NCI-H146 treated with DMSO at 0.1 percent for 48 hours (cell line): Measurements from ENCODE around the gene LGALS12.
A peak's percentile ranks its signal among the peaks of the same experiment; 100 is the strongest.
"Not testable (repeated sequence)": the region's sequence is repeated elsewhere in the genome, so short reads cannot be mapped to it uniquely, and the experiment has no call there.

Experiments
- DNase-seq: peaks from one replicate; lab custom pipeline; 2025; ENCODE audit not compliant: unreplicated experiment; lab: John Stamatoyannopoulos, UW

The LGALS12 gene

DNA sequence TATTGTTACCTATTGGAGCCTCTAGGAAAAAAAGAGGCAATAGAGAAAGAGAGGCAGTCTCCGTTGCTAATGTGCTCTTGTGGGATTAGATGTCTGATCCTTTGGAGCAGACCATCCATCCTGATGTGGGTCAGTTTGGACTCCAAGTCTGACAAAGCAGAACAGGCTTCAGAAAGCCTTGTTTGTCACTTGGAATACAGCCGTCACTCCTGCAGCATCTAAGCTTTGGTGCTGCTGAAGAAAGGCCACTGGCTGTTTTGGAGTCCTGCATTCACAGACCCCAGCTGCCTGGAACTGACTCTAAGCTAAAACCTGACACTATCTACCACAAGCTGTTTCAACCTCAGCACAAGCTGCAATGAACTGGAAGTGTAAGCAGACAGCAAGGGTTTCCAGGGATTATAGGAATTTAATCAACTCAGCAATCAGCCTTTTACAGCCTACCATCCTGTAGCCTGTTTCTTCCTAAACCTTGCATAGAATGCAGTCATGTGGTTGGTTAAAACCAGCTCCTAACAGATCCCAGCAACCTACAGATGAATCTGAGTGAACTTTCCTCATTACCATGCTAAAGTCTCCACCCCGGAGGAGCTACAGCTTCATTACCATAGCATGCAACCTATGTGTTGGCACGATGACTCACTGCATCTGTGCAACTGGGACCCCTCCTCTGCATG, 27.1 kb downstream of the LGALS12 start:
- no peak for DNase-seq

DNA sequence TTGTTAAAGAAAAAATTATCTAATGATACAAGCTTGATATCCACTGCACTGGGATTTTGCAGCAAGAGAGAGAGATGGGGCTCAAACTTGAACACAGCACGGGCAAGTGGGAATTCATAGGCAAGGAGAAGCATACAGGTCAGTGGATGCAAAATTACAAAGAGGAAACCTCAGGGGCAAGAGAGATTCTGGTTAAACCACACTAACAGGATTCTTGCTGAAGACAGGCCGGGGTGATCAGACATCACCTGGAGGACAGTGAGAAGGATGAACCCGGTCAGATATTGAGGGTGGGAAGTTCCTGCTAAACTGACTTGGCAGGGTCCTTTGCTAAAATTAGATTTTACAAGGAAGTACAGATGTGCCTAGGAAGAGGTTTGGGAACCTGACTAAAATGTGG, 28.2 kb downstream of the LGALS12 start:
- no peak for DNase-seq

GRCh38 chr11:63534895-63535461, 29.1 kb downstream of the LGALS12 start:
- DNase-seq, result no peak

- DNase-seq, result no peak
These were observed 29.9 kb downstream of the LGALS12 start for GRCh38 chr11:63535734-63536133.

GRCh38 chr11:63536669-63537292, 30.9 kb downstream of the LGALS12 start, which contains the start of gene PLAAT4:
Gene PLAAT4, plus strand, starts transcription at chr11:63536808. Its CDS starts 61 bp downstream, at chr11:63536869.
- no peak for DNase-seq

DNA sequence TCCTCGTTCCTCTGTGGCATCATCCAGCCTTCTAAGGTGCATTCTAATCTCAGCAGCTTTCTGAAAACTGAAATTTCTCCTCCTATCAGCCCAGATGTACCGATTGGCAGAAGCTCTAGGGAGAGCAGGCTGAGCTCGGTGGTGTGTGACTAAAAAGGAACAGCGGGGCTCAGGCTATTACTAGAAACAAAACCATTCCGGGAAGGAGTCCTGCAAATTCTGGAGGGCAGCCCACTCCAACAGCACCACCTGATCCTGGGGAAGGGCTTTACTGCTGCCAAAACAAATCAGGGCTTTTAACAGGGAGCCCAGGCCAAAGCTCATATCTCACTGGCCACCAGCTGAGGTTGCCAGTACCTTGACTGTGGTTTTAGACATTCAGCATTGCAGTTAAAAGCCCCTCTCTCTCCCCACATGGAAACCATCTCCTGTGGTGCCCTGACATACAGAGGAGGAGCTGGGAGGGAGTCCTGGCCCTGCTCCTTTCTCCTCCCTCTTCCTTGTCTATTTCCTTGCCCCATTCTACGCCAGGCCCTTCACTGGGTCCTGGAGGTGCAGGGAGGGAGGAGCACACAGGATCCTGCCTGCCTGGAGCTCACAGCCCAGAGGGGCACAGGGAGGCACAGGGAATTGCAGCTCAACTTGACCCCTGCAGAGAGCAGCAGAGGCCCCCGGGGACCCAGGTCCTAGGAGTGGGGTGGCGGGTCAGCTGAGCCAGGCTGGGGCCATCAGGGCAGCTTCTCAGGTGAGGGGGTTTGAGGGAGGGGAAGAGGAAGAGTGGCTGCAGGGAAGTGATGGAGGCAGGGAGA, 31.6 kb downstream of the LGALS12 start:
- DNase-seq, result no peak

DNA sequence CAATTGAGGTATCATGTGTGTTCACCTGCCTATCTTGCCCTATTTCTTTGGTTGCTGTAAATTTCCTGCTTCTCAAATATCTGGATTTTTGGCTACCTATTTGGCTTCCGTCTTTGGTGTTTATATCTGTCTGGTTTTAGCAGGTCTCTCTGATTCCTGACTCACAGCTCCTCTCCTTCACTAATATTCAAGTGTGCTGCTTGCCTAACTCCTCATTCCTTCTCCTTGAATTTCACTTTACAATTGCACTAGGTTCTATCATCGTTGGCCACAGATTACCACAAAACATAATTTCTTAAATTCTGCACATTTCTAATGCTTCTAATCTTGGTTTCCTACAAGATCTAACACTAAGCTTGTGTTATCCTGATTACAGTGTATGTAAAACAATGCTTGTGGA, 36.6 kb downstream of the LGALS12 start:
- DNase-seq, result not testable (repeated sequence)

GRCh38 chr11:63543711-63544110, 37.8 kb downstream of the LGALS12 start:
- no peak for DNase-seq

GRCh38 chr11:63547061-63547460, 41.2 kb downstream of the LGALS12 start:
- no peak for DNase-seq

DNA sequence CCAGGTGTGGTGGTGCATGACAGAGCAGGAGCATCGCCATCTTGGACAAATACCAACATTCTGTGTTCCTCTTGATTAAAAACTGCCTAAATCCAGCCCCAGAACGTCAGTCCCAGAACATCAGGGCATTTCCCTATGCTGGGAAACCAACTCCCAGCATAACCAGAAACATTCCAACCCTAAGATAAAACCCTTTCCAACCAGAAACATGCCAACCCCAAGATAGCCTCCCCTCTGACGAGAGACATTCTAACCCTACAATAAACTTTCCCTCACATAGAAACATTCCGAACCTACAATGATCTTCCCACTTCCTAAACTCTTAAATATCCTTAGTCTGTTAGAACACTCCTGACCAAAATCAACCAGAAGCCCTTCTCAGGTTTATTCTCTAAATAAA, 42.3 kb downstream of the LGALS12 start:
- DNase-seq, result no peak

GRCh38 chr11:63549411-63549810, 43.5 kb downstream of the LGALS12 start:
- no peak for DNase-seq

DNA sequence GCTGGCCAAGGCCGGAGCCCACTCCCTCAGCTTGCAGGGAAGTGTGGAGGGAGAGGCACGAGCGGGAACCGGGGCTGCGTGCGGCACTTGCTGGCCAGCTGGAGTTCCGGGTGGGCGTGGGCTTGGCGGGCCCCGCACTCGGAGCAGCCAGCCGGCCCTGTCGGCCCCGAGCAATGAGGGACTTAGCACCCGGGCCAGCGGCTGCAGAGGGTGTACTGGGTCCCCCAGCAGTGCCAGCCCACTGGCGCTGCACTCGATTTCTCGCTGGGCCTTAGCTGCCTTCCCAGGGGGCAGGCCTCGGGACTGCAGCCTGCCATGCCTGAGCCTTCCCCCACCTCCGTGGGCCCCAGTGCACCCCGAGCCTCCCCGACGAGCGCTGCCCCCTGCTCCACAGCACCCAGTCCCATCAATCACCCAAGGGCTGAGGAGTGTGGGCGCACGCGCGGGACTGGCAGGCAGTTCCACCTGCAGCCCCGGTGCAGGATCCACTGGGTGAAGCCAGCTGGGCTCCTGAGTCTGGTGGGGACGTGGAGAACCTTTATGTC, 44.3 kb downstream of the LGALS12 start:
- DNase-seq, result not testable (repeated sequence)

- DNase-seq, result no peak
These were observed 45.4 kb downstream of the LGALS12 start for GRCh38 chr11:63551091-63551888.

DNA sequence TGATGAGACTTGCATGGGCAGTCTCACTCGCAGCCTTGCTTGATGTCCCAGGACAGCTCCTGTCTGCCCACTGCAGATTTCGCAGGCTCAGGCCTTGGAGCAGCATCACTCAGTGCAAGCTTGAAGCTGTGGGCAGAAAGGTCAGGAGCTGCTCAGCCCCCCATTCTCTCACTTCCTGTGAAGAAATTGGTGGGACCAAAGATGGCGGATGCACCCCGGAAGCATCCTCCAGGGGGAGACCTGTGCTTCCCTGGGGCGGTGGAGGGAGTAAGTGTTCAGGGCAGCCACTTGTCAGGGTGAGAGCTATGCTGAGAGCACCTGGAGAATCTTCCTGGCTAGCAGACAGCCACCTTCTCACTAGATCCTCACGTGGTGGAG, 46.0 kb downstream of the LGALS12 start:
- DNase-seq, result no peak

DNA sequence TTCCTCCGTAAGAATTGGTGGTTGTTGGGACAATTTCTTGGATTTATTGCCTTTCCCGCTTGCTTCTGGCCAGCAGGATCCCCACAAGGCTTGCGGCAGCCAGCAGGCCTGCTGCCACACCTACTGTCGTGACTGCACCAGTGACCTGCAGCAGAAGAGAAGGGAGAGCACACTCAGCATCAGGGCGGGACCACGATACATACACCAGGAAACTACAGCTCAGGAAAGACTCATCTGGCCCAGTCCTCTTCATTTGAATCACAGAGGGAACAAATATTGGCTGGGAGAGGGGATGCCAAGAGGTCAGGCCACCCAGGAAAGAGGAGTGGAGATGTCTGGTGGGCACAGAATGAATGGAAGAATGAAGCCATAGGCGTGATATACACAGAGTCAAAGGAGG, 47.0 kb downstream of the LGALS12 start:
- DNase-seq, result no peak

DNA sequence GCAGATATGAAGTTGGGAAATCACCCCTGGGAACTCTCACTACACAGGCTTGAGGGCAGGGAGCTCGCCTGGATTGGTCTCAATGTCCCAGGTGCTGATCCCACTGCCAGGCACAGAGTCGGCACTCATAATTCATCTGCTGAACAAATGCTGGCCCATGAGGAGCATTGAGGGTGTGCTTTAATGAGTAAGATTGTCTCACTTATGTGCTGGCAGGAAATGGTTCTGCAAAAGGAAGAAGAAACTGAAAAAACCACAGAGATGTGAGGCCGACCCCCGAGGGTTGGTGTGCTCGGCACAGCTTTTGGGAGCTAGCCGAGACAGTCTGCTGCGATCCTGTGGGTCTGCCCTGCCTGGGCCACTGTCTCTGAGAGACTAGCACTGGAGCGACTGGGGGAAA, 47.9 kb downstream of the LGALS12 start:
- no peak for DNase-seq

DNA sequence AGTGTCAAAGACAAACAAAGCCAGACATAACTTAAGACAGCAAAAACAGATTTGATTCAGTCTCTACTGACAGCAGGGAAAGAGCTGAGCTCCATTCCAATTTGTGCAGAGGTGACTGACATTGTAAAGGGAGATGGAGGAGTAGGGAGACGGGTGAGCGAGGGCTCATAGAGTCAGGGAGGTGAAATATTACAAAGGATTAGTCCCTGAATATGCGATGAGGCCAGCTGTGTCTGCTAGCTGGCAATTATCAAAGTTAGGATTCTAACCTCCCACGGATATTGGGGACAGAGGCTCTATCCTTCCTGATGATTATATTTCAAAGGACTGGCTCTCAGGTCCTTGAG, 49.0 kb downstream of the LGALS12 start:
- no peak for DNase-seq

DNA sequence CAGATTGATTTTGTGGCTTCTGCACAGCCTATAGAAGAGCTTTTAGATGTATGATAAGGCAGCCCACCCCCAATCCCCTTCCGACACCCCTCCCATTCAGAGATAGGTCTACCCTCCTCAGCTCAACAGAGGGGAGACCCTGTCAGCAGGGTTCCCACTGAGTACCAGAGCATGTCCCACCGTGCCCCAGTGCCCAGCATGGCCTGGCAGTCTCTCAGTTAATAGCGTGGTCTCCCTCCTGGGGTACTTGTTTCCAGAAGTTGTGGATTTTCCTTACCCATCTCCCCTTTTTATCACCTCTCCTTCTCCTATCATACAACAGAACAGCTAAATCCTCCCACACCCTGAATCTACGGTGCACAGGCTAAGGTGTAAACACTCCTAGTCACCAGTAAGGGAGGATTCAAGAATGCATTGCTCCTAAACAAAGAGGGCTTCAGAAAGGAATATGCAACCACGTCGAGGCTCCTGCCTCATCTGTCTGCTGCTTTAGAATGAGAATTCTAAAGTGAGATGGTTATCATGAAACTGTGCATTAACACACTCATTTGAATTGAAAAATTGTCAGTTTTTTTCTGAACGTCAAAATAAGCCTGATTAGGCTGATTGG, 50.6 kb downstream of the LGALS12 start:
- no peak for DNase-seq

DNA sequence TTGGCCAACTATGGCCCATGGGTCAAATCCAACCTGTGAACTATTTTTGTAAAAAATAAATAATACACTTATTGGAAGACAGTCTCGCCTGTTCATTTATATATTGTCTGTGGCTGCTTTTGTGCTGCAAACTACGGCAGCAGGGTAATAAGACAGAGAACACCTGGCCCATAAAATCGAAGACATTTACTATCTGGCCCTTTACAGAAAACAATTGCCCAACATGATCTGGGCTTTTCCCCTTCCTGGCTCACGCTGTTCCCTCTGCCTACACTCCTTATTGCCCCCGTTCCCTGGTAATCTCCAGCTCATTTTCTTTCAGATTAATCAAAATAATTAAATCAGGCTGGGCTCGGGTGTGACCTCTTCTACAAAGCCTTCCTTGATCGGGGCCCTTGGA, 51.7 kb downstream of the LGALS12 start:
- no peak for DNase-seq

GRCh38 chr11:63558459-63559157, 52.7 kb downstream of the LGALS12 start:
- DNase-seq, result peak; percentile 75
